Measurements from ENCODE around the gene SPHK2.

The SPHK2 gene

GRCh38 chr19:48615231-48616040, 3.9 kb upstream of the SPHK2 start:
- no peak overlapping the region for H3K9ac ChIP-seq (ENCODE audit: low read length in 2 of 2)
- H3K36me3 ChIP-seq (ENCODE audit: control insufficient read depth in 2 of 2, insufficient read depth in 2 of 2, low read length in 2 of 2), result peaks cover 21 to 23% of the 10 kb centered on the region in 2 donors
- no peak overlapping the region for H3K4me3 ChIP-seq (ENCODE audit: low read length in 2 of 2)
- no peaks in the 10 kb centered on the region for H3K27me3 ChIP-seq (ENCODE audit: control insufficient read depth in 1 of 2, insufficient read depth in 2 of 2, low read length in 2 of 2)
- H3K4me1 ChIP-seq (ENCODE audit: control insufficient read depth, insufficient read depth, low read length), result peaks cover 33% of the 10 kb centered on the region
- H3K27ac ChIP-seq (ENCODE audit: low read length), result no peak overlapping the region
- no peaks in the 10 kb centered on the region for H3K9me3 ChIP-seq (ENCODE audit: control insufficient read depth in 2 of 2, low read length in 2 of 2)

GRCh38 chr19:48616041-48616436, 3.3 kb upstream of the SPHK2 start:
- Histone ChIP-seq H3K27me3 (ENCODE audit: control insufficient read depth in 1 of 2, insufficient read depth in 2 of 2, low read length in 2 of 2) (no peaks in the 10 kb centered on the region), H3K36me3 (ENCODE audit: control insufficient read depth in 2 of 2, insufficient read depth in 2 of 2, low read length in 2 of 2) (peaks cover 21 to 23% of the 10 kb centered on the region in 2 donors), H3K9ac (ENCODE audit: low read length in 2 of 2) (no peak overlapping the region), H3K27ac (ENCODE audit: low read length) (no peak overlapping the region), H3K4me1 (ENCODE audit: control insufficient read depth, insufficient read depth, low read length) (peaks cover 33% of the 10 kb centered on the region), H3K4me3 (ENCODE audit: low read length in 2 of 2) (no peak overlapping the region), H3K9me3 (ENCODE audit: control insufficient read depth in 2 of 2, low read length in 2 of 2) (no peaks in the 10 kb centered on the region)

GRCh38 chr19:48616491-48617056, 2.7 kb upstream of the SPHK2 start:
- H3K9ac ChIP-seq (ENCODE audit: low read length in 2 of 2), result no peak overlapping the region
- no peaks in the 10 kb centered on the region for H3K9me3 ChIP-seq (ENCODE audit: control insufficient read depth in 2 of 2, low read length in 2 of 2)
- peaks cover 21 to 23% of the 10 kb centered on the region in 2 donors for H3K36me3 ChIP-seq (ENCODE audit: control insufficient read depth in 2 of 2, insufficient read depth in 2 of 2, low read length in 2 of 2)
- no peaks in the 10 kb centered on the region for H3K27me3 ChIP-seq (ENCODE audit: control insufficient read depth in 1 of 2, insufficient read depth in 2 of 2, low read length in 2 of 2)
- no peak overlapping the region for H3K27ac ChIP-seq (ENCODE audit: low read length)
- H3K4me1 ChIP-seq (ENCODE audit: control insufficient read depth, insufficient read depth, low read length), result peaks cover 33% of the 10 kb centered on the region
- no peak overlapping the region for H3K4me3 ChIP-seq (ENCODE audit: low read length in 2 of 2)

GRCh38 chr19:48617146-48617937, 2.0 kb upstream of the SPHK2 start:
- Histone ChIP-seq H3K9ac (ENCODE audit: low read length in 2 of 2) (peak overlapping the region; percentile 95 to 99), H3K4me1 (ENCODE audit: control insufficient read depth, insufficient read depth, low read length) (peaks cover 33% of the 10 kb centered on the region), H3K27ac (ENCODE audit: low read length) (no peak overlapping the region), H3K36me3 (ENCODE audit: control insufficient read depth in 2 of 2, insufficient read depth in 2 of 2, low read length in 2 of 2) (peaks cover 21 to 23% of the 10 kb centered on the region in 2 donors), H3K27me3 (ENCODE audit: control insufficient read depth in 1 of 2, insufficient read depth in 2 of 2, low read length in 2 of 2) (no peaks in the 10 kb centered on the region), H3K9me3 (ENCODE audit: control insufficient read depth in 2 of 2, low read length in 2 of 2) (no peaks in the 10 kb centered on the region), H3K4me3 (ENCODE audit: low read length in 2 of 2) (peak overlapping the region; percentile 96 to 98)

GRCh38 chr19:48618278-48618915, 909 bp upstream of the SPHK2 start:
- Histone ChIP-seq H3K27ac (ENCODE audit: low read length) (peak overlapping the region; percentile 85), H3K36me3 (ENCODE audit: control insufficient read depth in 2 of 2, insufficient read depth in 2 of 2, low read length in 2 of 2) (peaks cover 21 to 23% of the 10 kb centered on the region in 2 donors), H3K4me3 (ENCODE audit: low read length in 2 of 2) (peak overlapping the region; percentile 96 to 98), H3K4me1 (ENCODE audit: control insufficient read depth, insufficient read depth, low read length) (peaks cover 39% of the 10 kb centered on the region), H3K27me3 (ENCODE audit: control insufficient read depth in 1 of 2, insufficient read depth in 2 of 2, low read length in 2 of 2) (no peaks in the 10 kb centered on the region), H3K9me3 (ENCODE audit: control insufficient read depth in 2 of 2, low read length in 2 of 2) (no peaks in the 10 kb centered on the region), H3K9ac (ENCODE audit: low read length in 2 of 2) (peak overlapping the region; percentile 95 to 99)

- Histone ChIP-seq H3K27me3 (ENCODE audit: control insufficient read depth in 1 of 2, insufficient read depth in 2 of 2, low read length in 2 of 2) (no peaks in the 10 kb centered on the region), H3K9ac (ENCODE audit: low read length in 2 of 2) (peak overlapping the region; percentile 93 to 94), H3K4me3 (ENCODE audit: low read length in 2 of 2) (peak overlapping the region; percentile 83 to 96), H3K27ac (ENCODE audit: low read length) (peak overlapping the region; percentile 94), H3K4me1 (ENCODE audit: control insufficient read depth, insufficient read depth, low read length) (peaks cover 54% of the 10 kb centered on the region), H3K9me3 (ENCODE audit: control insufficient read depth in 2 of 2, low read length in 2 of 2) (no peaks in the 10 kb centered on the region), H3K36me3 (ENCODE audit: control insufficient read depth in 2 of 2, insufficient read depth in 2 of 2, low read length in 2 of 2) (peaks cover 21 to 23% of the 10 kb centered on the region in 2 donors)
Measured at GRCh38 chr19:48619692-48620585, 633 bp downstream of the SPHK2 start.

GRCh38 chr19:48623556-48624066, 4.3 kb downstream of the SPHK2 start:
- H3K9me3 ChIP-seq (ENCODE audit: control insufficient read depth in 2 of 2, low read length in 2 of 2), result no peaks in the 10 kb centered on the region
- H3K9ac ChIP-seq (ENCODE audit: low read length in 2 of 2), result peak overlapping the region; percentile 47 to 80
- H3K27ac ChIP-seq (ENCODE audit: low read length), result peak overlapping the region; percentile 85
- peaks cover 33% of the 10 kb centered on the region for H3K4me1 ChIP-seq (ENCODE audit: control insufficient read depth, insufficient read depth, low read length)
- H3K27me3 ChIP-seq (ENCODE audit: control insufficient read depth in 1 of 2, insufficient read depth in 2 of 2, low read length in 2 of 2), result no peaks in the 10 kb centered on the region
- H3K36me3 ChIP-seq (ENCODE audit: control insufficient read depth in 2 of 2, insufficient read depth in 2 of 2, low read length in 2 of 2), result no peaks in the 10 kb centered on the region
- peak overlapping the region; percentile 47 to 75 for H3K4me3 ChIP-seq (ENCODE audit: low read length in 2 of 2)

GRCh38 chr19:48624067-48624594, 4.8 kb downstream of the SPHK2 start:
- Histone ChIP-seq H3K36me3 (ENCODE audit: control insufficient read depth in 2 of 2, insufficient read depth in 2 of 2, low read length in 2 of 2) (no peaks in the 10 kb centered on the region), H3K4me3 (ENCODE audit: low read length in 2 of 2) (peak overlapping the region; percentile 60 to 75), H3K9me3 (ENCODE audit: control insufficient read depth in 2 of 2, low read length in 2 of 2) (no peaks in the 10 kb centered on the region), H3K27ac (ENCODE audit: low read length) (peak overlapping the region; percentile 85), H3K9ac (ENCODE audit: low read length in 2 of 2) (peak overlapping the region; percentile 62 to 80), H3K4me1 (ENCODE audit: control insufficient read depth, insufficient read depth, low read length) (peaks cover 34% of the 10 kb centered on the region), H3K27me3 (ENCODE audit: control insufficient read depth in 1 of 2, insufficient read depth in 2 of 2, low read length in 2 of 2) (no peaks in the 10 kb centered on the region)

GRCh38 chr19:48624791-48625723, 5.8 kb downstream of the SPHK2 start:
- no peaks in the 10 kb centered on the region for H3K27me3 ChIP-seq (ENCODE audit: control insufficient read depth in 1 of 2, insufficient read depth in 2 of 2, low read length in 2 of 2)
- H3K4me3 ChIP-seq (ENCODE audit: low read length in 2 of 2), result peak overlapping the region; percentile 60 to 75
- peaks cover 36% of the 10 kb centered on the region for H3K4me1 ChIP-seq (ENCODE audit: control insufficient read depth, insufficient read depth, low read length)
- H3K9me3 ChIP-seq (ENCODE audit: control insufficient read depth in 2 of 2, low read length in 2 of 2), result no peaks in the 10 kb centered on the region
- peak overlapping the region; percentile 67 for H3K27ac ChIP-seq (ENCODE audit: low read length)
- peaks cover 0 to 2% of the 10 kb centered on the region in 2 donors for H3K36me3 ChIP-seq (ENCODE audit: control insufficient read depth in 2 of 2, insufficient read depth in 2 of 2, low read length in 2 of 2)
- peak overlapping the region; percentile 22 to 74 for H3K9ac ChIP-seq (ENCODE audit: low read length in 2 of 2)
